Natural killer cell (primary cell): Measurements from ENCODE around the gene NFKBIE. TPM values are rescaled to one million over a fixed set of nuclear protein-coding genes. Genes with fewer than 3 reads are reported as not detected.

Source experiments
- ATAC-seq, 3 donors: fragments of 150-1000 bp in 2 of 3; fragments of 200-7000 bp in 1 of 3; cut with Tn5 transposase; 1 replicate in 1 of 3; 2 replicates in 2 of 3; pipeline ENCODE4 v1.10.0; 2021; ENCODE audit warnings: mild to moderate bottlenecking in 2 of 3, moderate library complexity in 2 of 3
- DNase-seq, 2 donors: peaks; one replicate each; pipeline versions ENCODE4 v3.0.0 to v3.0.0-alpha.2; 2013 to 2021; ENCODE audit warnings: mixed read lengths in 1 of 2
- H3K27ac ChIP-seq: one replicate; pipeline ENCODE4 v1.5.1; 2013; ENCODE audit warnings: mild to moderate bottlenecking, low read length
- H3K27me3 ChIP-seq: one replicate; pipeline ENCODE4 v1.6.1; 2013; ENCODE audit warnings: low read length; ENCODE audit not compliant: control insufficient read depth, insufficient read depth
- H3K36me3 ChIP-seq: one replicate; pipeline ENCODE4 v1.6.1; 2013; ENCODE audit warnings: low read length; ENCODE audit not compliant: control insufficient read depth, insufficient read depth
- H3K4me1 ChIP-seq: one replicate; pipeline ENCODE4 v1.6.1; 2013; ENCODE audit warnings: low read length; ENCODE audit not compliant: control insufficient read depth, insufficient read depth
- H3K4me3 ChIP-seq: one replicate; pipeline ENCODE4 v1.5.1; 2013; ENCODE audit warnings: low read length
- H3K9me3 ChIP-seq: one replicate; pipeline ENCODE4 v1.6.1; 2013; ENCODE audit warnings: low read length; ENCODE audit not compliant: control insufficient read depth, insufficient read depth
- H3K27ac Mint-ChIP-seq, 2 donors: one replicate each; pipeline ENCODE4 v1.8.0; 2022; ENCODE audit warnings: mild to moderate bottlenecking in 2 of 2, mixed read lengths in 2 of 2, moderate library complexity in 1 of 2
- H3K27me3 Mint-ChIP-seq, 2 donors: one replicate each; pipeline ENCODE4 v1.8.0; 2022; ENCODE audit warnings: low read depth in 2 of 2, mixed read lengths in 2 of 2
- H3K36me3 Mint-ChIP-seq: one replicate; pipeline ENCODE4 v1.8.0; 2022; ENCODE audit warnings: mixed read lengths
- H3K4me1 Mint-ChIP-seq, 2 donors: one replicate each; pipeline ENCODE4 v1.8.0; 2022; ENCODE audit warnings: mixed read lengths in 2 of 2
- H3K4me3 Mint-ChIP-seq: one replicate; pipeline ENCODE4 v1.8.0; 2022; ENCODE audit warnings: mild to moderate bottlenecking, moderate library complexity, mixed read lengths
- H3K9me3 Mint-ChIP-seq, 2 donors: one replicate each; pipeline ENCODE4 v1.8.0; 2022; ENCODE audit warnings: mixed read lengths in 2 of 2
- CTCF ChIP-seq: fragments of 200-600 bp; IDR thresholded peaks from one replicate; pipeline ENCODE4 v1.8.0; 2022; ENCODE audit warnings: antibody characterized with exemption
- WGBS: methylation state at CpG from one replicate; pipeline ENCODE4 v1.1.7; 2013; ENCODE audit warnings: missing lambda C conversion rate; ENCODE audit not compliant: insufficient coverage; 5-methylcytosine and 5-hydroxymethylcytosine counted together
- intact Hi-C: fragments of 100-400 bp; cut with micrococcal nuclease; formaldehyde crosslinking; loops from one replicate; pipeline ENCODE4 v1.14.2; 2022
- total RNA-seq, 4 donors: library from RNA; stranded (reverse); fragments of 120-200 nt in 1 of 4; gene quantifications; one replicate each; pipeline versions ENCODE4 v1.2.3 to v1.2.4, GENCODE V29; 2013 to 2022

Gene NFKBIE
- total RNA-seq, 3 donors from 2014 or later (not counting 1 experiment from before 2014, with no cell fraction given) = 44.9 to 61.5 (median 56.4) TPM

- Mint-ChIP-seq H3K27me3 (peaks cover 45 to 47% of the 10 kb centered on the region in 2 donors), H3K36me3 (no peaks in the 10 kb centered on the region), H3K4me1 (peaks cover 0 to 25% of the 10 kb centered on the region in 2 donors), H3K4me3 (peak overlapping the region; percentile 69), H3K27ac (no peak overlapping the region), H3K9me3 (no peaks in the 10 kb centered on the region)
- Histone ChIP-seq H3K4me1 (peaks cover 17% of the 10 kb centered on the region), H3K9me3 (no peaks in the 10 kb centered on the region), H3K27ac (no peak overlapping the region), H3K27me3 (peaks cover 40% of the 10 kb centered on the region), H3K4me3 (no peak overlapping the region), H3K36me3 (no peaks in the 10 kb centered on the region)
- DNase-seq (no peak), ATAC-seq (no peak)
- TF ChIP-seq CTCF = no peak
- WGBS = 89% methylated on average over 6 of the region's 6 CpGs
- intact Hi-C loops = no loop called here
Observed at GRCh38 chr6:44271406-44271723, 6.0 kb upstream of the NFKBIE start.

GRCh38 chr6:44270526-44271405, 5.4 kb upstream of the NFKBIE start:
- Mint-ChIP-seq H3K27me3 (peaks cover 45 to 47% of the 10 kb centered on the region in 2 donors), H3K36me3 (no peaks in the 10 kb centered on the region)
- TF ChIP-seq CTCF = no peak

GRCh38 chr6:44269921-44270525, 4.7 kb upstream of the NFKBIE start, which contains the start of gene TMEM151B:
Gene TMEM151B, plus strand, starts transcription at chr6:44270450. Its CDS starts 293 bp downstream, at chr6:44270743.
- WGBS = 11% methylated on average over 28 of the region's 29 CpGs
- H3K4me3 Mint-ChIP-seq = peak within 1 kb of the TSS; percentile 69
- peak within 1 kb of the TSS in 1 of 2 donors; percentile 20 for H3K27ac Mint-ChIP-seq
- Histone ChIP-seq H3K36me3 (no peaks in the 10 kb centered on the region), H3K9me3 (no peaks in the 10 kb centered on the region), H3K4me3 (no peak within 1 kb of the TSS), H3K27ac (no peak within 1 kb of the TSS), H3K27me3 (peaks cover 37% of the 10 kb centered on the region), H3K4me1 (peaks cover 19% of the 10 kb centered on the region)
- H3K9me3 Mint-ChIP-seq = no peaks in the 10 kb centered on the region
- intact Hi-C loops = loop anchor here (2.0 kb wide), 1 partner anchor 69 kb away; no protein-coding TSS in a partner anchor
- no peak for ATAC-seq
- H3K36me3 Mint-ChIP-seq = no peaks in the 10 kb centered on the region
- DNase-seq = peak in 1 of 2 donors; percentile 55
- no peak for TF ChIP-seq CTCF
- peaks cover 45 to 47% of the 10 kb centered on the region in 2 donors for H3K27me3 Mint-ChIP-seq
- H3K4me1 Mint-ChIP-seq = peaks cover 0 to 27% of the 10 kb centered on the region in 2 donors

More at GRCh38 chr6:44270526-44271405, 5.4 kb upstream of the NFKBIE start:
- no peak overlapping the region for H3K27ac ChIP-seq
- no peak overlapping the region for H3K27ac Mint-ChIP-seq
- peak overlapping the region; percentile 69 for H3K4me3 Mint-ChIP-seq
- peaks cover 0 to 25% of the 10 kb centered on the region in 2 donors for H3K4me1 Mint-ChIP-seq
- H3K27me3 ChIP-seq = peaks cover 37% of the 10 kb centered on the region
- no peaks in the 10 kb centered on the region for H3K9me3 ChIP-seq
- ATAC-seq (peak in 1 of 3 donors; percentile 30), DNase-seq (peak in 1 of 2 donors; percentile 39)
- intact Hi-C loops = no loop called here
- 2% methylated on average over 83 of the region's 90 CpGs for WGBS
- H3K4me3 ChIP-seq = no peak overlapping the region
- no peaks in the 10 kb centered on the region for H3K9me3 Mint-ChIP-seq
- H3K36me3 ChIP-seq = no peaks in the 10 kb centered on the region
- H3K4me1 ChIP-seq = peaks cover 20% of the 10 kb centered on the region
